ENCODE results near the gene MARK4.
"Not testable (repeated sequence)": the region's sequence is repeated elsewhere in the genome, so short reads cannot be mapped to it uniquely, and the experiment has no call there.

The MARK4 gene

DNA sequence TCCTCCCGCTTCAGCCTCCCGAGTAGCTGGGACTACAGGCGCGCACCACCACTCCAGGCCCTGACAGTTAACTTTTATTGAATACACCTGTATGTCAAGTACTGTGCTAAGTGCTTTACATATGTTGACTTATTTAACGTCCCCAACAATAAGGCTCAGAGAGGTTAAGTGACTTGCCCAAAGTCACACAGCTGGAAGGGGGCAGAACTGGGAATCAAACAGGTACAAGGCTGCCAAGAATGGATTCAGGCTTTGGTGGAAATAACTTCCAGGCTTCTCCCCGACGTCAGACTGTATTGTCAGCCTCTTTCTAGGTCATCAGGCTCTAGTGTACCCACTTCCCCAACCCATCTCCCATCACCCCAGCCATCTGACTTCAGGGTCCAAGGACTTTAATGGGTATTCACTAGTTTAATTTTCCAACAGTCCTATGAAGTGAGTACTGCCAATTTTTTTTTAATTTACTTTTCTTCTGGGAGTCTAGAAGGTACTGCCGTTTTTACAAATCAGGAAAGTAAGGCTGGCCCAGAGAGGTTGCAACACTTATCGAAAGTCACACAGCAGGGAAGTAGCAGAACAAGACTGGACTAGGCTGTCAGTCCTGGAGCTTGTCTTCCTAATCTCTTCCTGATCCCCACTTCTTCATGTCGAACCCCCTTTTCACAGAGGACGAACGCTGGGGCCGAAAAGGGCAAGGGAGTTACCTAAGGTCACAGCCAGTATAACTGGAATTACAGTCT, 76.5 kb downstream of the MARK4 start:
- no peak overlapping the region for H3K9ac ChIP-seq
- no peaks in the 10 kb centered on the region for H3K9me3 ChIP-seq (replicated peaks in 1 of 11)
- no peak overlapping the region for H3K4me2 ChIP-seq
- H3K4me1 ChIP-seq, result peaks cover 13 to 49% (median 31%) of the 10 kb centered on the region in 10 experiments; a peak in 19 of 20 replicates
- no peak for TF ChIP-seq Cebpa-rat (IDR thresholded peaks at IDR 0.05)
- H4K20me1 ChIP-seq, result peaks cover 0 to 6% (median 0%) of the 10 kb centered on the region in 11 experiments; a peak in 1 of 22 replicates
- H3K27ac ChIP-seq, result no peak overlapping the region
- no peaks in the 10 kb centered on the region for H3K36me3 ChIP-seq
- H3K4me3 ChIP-seq, result no peak overlapping the region
- peaks cover 0 to 18% (median 0%) of the 10 kb centered on the region in 11 experiments; a peak in 4 of 22 replicates for H3K27me3 ChIP-seq

DNA sequence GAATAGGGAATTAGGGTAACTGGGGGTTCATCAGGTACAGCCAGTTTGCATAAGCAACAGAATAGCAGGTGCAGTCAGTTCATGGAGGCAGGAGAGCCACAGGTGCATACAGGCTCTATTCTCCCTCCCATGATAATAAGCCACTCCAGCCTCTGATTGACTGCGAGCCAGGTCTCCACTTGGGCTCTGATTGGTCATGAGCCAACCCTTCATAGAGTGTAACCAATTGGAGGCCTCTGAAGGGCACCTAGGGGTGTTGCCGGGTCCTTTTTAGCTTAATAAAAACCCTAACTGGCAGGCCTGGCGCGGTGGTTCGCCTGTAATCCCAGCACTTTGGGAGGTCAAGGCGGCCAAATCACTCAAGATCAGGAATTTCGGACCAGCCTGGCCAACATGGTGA, 80.3 kb downstream of the MARK4 start:
- Histone ChIP-seq H3K27me3 (no peaks in the 10 kb centered on the region), H3K4me3 (no peak overlapping the region), H3K4me2 (no peak overlapping the region), H3K9me3 (replicated peaks in 1 of 11) (no peaks in the 10 kb centered on the region), H4K20me1 (no peaks in the 10 kb centered on the region), H3K27ac (no peak overlapping the region), H3K9ac (no peak overlapping the region), H3K4me1 (peaks cover 0 to 23% (median 6%) of the 10 kb centered on the region in 10 experiments; a peak in 16 of 20 replicates), H3K36me3 (no peaks in the 10 kb centered on the region)
- no peak for TF ChIP-seq Cebpa-rat (IDR thresholded peaks at IDR 0.05)

DNA sequence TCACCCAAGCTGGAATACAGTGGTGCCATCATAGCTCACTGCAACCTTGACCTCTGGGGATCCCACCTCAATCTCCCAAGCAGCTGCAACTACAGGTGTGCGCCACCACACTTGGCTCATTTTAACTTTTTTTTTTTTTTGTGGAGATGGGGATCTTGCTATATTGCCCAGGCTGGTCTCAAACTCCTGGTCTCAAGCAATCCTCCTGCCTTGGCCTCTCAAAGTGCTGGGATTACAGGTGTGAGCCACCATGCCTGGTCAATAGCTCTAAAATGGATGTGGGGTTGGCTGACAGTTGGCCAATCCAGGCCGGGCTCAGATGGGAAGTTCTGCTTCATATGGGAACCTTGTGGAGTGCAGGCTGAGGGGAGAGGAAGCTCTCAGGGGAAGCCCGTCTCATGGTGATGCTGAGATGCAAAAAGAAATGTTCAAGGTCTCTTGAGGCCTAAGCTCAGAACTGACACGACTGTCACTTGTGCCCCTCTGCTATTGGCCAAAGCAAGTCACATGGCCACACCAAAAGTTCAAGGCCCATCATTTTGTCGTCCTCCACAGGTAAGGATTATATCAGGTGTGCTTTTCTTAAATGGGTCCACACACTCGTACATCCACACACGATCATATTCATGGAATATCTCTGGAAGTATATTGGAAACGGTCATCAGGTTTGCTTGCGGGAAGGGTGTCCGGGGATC, 82.7 kb downstream of the MARK4 start:
- H4K20me1 ChIP-seq, result no peaks in the 10 kb centered on the region
- no peaks in the 10 kb centered on the region for H3K36me3 ChIP-seq
- H3K27me3 ChIP-seq, result no peaks in the 10 kb centered on the region
- H3K9me3 ChIP-seq (replicated peaks in 1 of 11), result no peaks in the 10 kb centered on the region
- H3K4me2 ChIP-seq, result no peak overlapping the region; a peak in 1 of 22 replicates
- no peak for TF ChIP-seq Cebpa-rat (IDR thresholded peaks at IDR 0.05)
- H3K4me1 ChIP-seq, result peaks cover 0 to 15% (median 0%) of the 10 kb centered on the region in 10 experiments; a peak in 9 of 20 replicates
- H3K27ac ChIP-seq, result no peak overlapping the region
- H3K4me3 ChIP-seq, result no peak overlapping the region
- H3K9ac ChIP-seq, result no peak overlapping the region

DNA sequence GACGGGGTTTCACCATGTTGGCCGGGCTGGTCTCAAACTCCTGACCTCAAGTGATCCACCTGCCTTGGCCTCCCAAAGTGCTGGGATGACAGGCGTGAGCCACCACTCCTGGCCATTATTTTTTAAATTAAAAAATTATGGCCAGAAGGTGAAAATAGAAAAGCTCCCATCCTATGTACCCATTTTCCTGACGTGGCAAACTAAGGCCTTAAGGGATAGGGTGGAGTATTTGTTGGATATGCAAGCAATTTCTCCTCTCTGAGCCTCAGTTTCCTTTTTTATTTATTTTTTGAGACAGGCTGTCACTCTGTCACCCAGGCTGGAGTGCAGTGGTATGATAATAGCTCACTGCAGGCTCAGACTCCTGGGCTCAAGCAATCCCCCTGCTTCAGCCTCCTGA, 83.8 kb downstream of the MARK4 start:
- H3K27ac ChIP-seq, H3K9ac ChIP-seq: not testable (repeated sequence)

DNA sequence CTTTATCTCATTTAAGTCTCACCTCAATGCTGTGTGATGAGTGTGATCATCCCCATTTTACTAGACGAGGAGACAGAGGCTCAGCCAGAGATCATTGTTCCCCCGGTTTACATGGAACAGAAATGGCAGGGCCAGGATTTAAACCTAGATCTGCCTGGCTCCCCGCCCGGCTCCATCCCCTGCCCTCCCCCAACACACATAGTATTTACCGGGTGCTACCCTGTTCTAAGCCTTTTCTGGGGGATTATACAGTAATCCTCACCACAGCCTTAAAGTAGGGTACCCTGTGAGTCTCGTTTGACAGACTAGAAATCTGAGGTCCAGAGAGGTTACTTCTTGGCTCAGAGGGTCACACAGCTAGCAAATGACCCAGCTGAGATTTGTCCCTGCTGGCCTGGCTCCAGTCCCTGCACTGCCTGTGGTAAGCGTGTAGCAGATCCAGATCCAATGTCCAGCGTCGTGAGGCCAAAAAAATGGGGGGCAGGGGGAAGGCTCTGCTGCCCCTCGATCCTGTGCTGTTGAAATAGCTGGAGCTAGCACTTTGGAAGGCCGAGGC, 85.7 kb downstream of the MARK4 start:
- Histone ChIP-seq H3K36me3 (no peaks in the 10 kb centered on the region), H3K4me1 (peaks cover 4 to 17% (median 8%) of the 10 kb centered on the region in 10 experiments; a peak in 16 of 20 replicates), H3K9ac (no peak overlapping the region), H3K4me3 (no peak overlapping the region), H3K27ac (no peak overlapping the region), H3K9me3 (replicated peaks in 1 of 11) (no peaks in the 10 kb centered on the region), H3K27me3 (peaks cover 14 to 20% (median 18%) of the 10 kb centered on the region in 11 experiments), H3K4me2 (no peak overlapping the region), H4K20me1 (no peaks in the 10 kb centered on the region)
- no peak for TF ChIP-seq Cebpa-rat (IDR thresholded peaks at IDR 0.05)

More for the DNA sequence above, 83.8 kb downstream of the MARK4 start:
- peaks cover 0 to 15% (median 0%) of the 10 kb centered on the region in 10 experiments; a peak in 9 of 20 replicates for H3K4me1 ChIP-seq
- not testable (repeated sequence) for H3K36me3 ChIP-seq; H3K27me3 ChIP-seq; H3K4me3 ChIP-seq; H3K4me2 ChIP-seq; H4K20me1 ChIP-seq; H3K9me3 ChIP-seq (replicated peaks in 1 of 11)

DNA sequence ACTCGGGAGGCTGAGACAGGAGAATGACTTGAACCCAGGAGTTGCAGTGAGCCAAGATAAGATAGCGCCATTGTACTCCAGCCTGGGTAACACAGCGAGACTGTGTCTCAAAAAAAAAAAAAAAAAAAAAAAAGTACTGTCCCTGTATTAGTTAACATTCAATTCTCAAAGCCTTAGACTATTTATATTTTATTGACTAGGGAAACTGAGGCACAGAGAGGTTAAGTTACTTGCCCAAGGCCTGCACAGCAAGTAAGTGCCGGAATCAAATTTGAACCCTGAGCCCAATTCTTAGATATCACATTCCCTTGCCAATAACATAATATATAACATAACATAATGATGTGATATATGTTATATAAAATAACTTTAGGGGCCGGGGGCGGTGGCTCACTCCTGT, 88.6 kb downstream of the MARK4 start:
- no peak for TF ChIP-seq Cebpa-rat (IDR thresholded peaks at IDR 0.05)
- H4K20me1 ChIP-seq, result no peaks in the 10 kb centered on the region
- H3K27ac ChIP-seq, result no peak overlapping the region
- no peak overlapping the region for H3K9ac ChIP-seq
- H3K9me3 ChIP-seq (replicated peaks in 1 of 11), result no peaks in the 10 kb centered on the region
- H3K27me3 ChIP-seq, result peaks cover 14 to 23% (median 18%) of the 10 kb centered on the region in 11 experiments
- no peak overlapping the region for H3K4me2 ChIP-seq
- H3K4me3 ChIP-seq, result no peak overlapping the region
- H3K36me3 ChIP-seq, result no peaks in the 10 kb centered on the region
- H3K4me1 ChIP-seq, result peaks cover 4 to 17% (median 8%) of the 10 kb centered on the region in 10 experiments; a peak in 16 of 20 replicates

DNA sequence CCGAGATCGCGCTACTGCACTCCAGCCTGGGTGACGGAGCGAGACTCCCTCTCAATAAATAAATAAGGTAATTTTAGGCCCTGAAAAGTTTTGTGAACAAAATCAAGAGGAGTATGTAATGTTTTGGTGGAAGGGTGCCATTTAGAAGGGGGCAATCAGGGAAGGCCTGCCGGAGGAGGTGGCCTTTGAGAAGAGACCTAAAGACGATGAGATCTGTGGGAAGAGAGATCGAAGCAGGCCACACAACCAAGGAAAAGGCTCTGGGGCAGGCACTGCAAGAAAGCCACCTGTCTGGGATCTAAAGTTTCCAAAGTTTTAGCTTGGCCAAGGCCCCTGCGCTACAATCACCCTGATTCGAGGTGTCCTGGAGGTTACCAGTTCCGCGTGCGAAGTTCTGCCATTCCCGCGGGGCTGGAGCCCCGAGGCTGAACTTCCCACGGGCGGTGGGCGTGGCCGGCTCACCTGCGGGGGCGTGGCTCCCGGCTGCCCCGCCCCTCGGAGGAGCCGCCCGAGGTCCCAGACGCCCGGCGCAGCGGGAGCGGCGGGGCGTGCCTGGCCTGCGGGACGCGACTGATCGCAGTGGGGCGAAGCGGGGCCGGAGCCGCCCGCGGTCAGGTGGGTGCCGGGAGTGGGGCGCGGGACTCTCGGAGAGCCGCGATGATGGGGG, 89.3 kb downstream of the MARK4 start, which contains the start of gene KLC3:
Gene KLC3 (plus strand): TSS at position 519 of the 667 bp plus-strand sequence. CDS start 4,792 bp downstream, outside the sequence.
- H3K4me1 ChIP-seq, result peaks cover 4 to 17% (median 8%) of the 10 kb centered on the region in 10 experiments; a peak in 16 of 20 replicates
- no peaks in the 10 kb centered on the region for H3K9me3 ChIP-seq (replicated peaks in 1 of 11)
- peak within 1 kb of the TSS; percentile 38 to 66 (median 50) for H3K4me3 ChIP-seq
- TF ChIP-seq Cebpa-rat (IDR thresholded peaks at IDR 0.05), result no peak
- H3K4me2 ChIP-seq, result peak within 1 kb of the TSS; percentile 80 to 92 (median 86)
- no peak within 1 kb of the TSS for H3K27ac ChIP-seq
- peak within 1 kb of the TSS; percentile 13 to 66 (median 44); a peak in 15 of 22 replicates for H3K9ac ChIP-seq
- no peaks in the 10 kb centered on the region for H3K36me3 ChIP-seq
- no peaks in the 10 kb centered on the region for H4K20me1 ChIP-seq
- H3K27me3 ChIP-seq, result peaks cover 14 to 23% (median 18%) of the 10 kb centered on the region in 11 experiments

DNA sequence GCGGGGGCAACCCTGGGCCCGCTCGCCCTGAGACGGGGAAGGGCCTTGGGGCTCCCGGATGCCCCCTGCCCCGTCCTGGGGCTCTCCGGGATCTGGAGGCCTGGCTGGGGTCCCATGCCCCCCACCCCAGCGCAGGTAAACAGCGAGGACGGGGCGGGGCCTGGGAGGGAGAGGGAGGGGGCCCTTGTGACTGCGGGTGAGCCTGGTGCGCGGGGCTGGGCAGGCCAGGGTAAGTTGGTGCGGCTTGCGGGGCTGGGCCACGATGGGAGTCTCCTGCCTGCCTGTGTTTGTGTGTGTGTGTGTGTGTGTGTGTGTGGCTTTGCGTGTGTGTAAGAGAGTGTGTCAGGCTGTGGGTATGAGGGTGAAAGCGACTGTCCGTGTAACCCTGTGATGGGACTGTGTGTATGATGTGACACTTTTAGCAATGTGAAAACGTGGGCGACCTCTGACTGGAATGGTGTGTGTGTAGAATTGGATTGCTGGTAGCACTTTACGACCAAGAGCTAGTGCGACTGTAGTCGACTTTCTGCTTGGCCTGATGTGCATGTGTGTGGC, 89.9 kb downstream of the MARK4 start:
- Histone ChIP-seq H3K36me3 (no peaks in the 10 kb centered on the region), H3K9ac (peak overlapping the region; percentile 13 to 66 (median 44); a peak in 15 of 22 replicates), H4K20me1 (no peaks in the 10 kb centered on the region), H3K9me3 (replicated peaks in 1 of 11) (no peaks in the 10 kb centered on the region), H3K27ac (no peak overlapping the region), H3K4me3 (peak overlapping the region; percentile 38 to 66 (median 50)), H3K27me3 (peaks cover 14 to 23% (median 18%) of the 10 kb centered on the region in 11 experiments), H3K4me1 (peaks cover 4 to 17% (median 8%) of the 10 kb centered on the region in 10 experiments; a peak in 15 of 20 replicates), H3K4me2 (peak overlapping the region; percentile 80 to 92 (median 86))
- TF ChIP-seq Cebpa-rat (IDR thresholded peaks at IDR 0.05), result no peak

Data from BLaER1 treated with 17β-estradiol and CSF1 and Interleukin-3, amounts not matched to agents 10 nM and 100 nM (cell line).